Cardiac muscle cell (in vitro differentiated cells and primary cell): Measurements from ENCODE around the gene DNAAF3. TPM values are rescaled to one million over a fixed set of nuclear protein-coding genes. Genes with fewer than 3 reads are reported as not detected.
A peak's percentile ranks its signal among the peaks of the same experiment; 100 is the strongest.

Experiments used
- DNase-seq, 2 donors: peaks; one replicate each; pipeline versions ENCODE4 v3.0.0 to v3.0.0-alpha.2; 2010 to 2017; ENCODE audit warnings: low read depth in 1 of 2, low spot score in 1 of 2
- H3K27ac ChIP-seq: fragments of 200-600 bp; sonication (generic); 2 replicates; pipeline ENCODE4 v1.5.1; 2016
- H3K27me3 ChIP-seq: fragments of 200-600 bp; sonication (generic); 2 replicates; pipeline ENCODE4 v1.6.0; 2016; ENCODE audit warnings: control low read depth
- H3K36me3 ChIP-seq: fragments of 200-600 bp; sonication (generic); 2 replicates; pipeline ENCODE4 v1.5.1; 2016; ENCODE audit warnings: control low read depth
- H3K4me1 ChIP-seq: fragments of 200-600 bp; sonication (generic); 2 replicates; pipeline ENCODE4 v1.8.1; 2017; ENCODE audit warnings: low read depth, mild to moderate bottlenecking, mixed run types
- H3K4me3 ChIP-seq: fragments of 200-600 bp; sonication (generic); 2 replicates; pipeline ENCODE4 v1.5.1; 2016; ENCODE audit warnings: mild to moderate bottlenecking
- H3K9me3 ChIP-seq: fragments of 200-600 bp; sonication (generic); 2 replicates; pipeline ENCODE4 v1.5.1; 2017; ENCODE audit warnings: low read depth, mild to moderate bottlenecking, control low read depth
- CTCF ChIP-seq: IDR thresholded peaks from 2 replicates; pipeline ENCODE4 v1.5.1; 2012; ENCODE audit warnings: low read depth, mild to moderate bottlenecking, low read length
- polyA plus RNA-seq: library from polyadenylated mRNA; unstranded; fragments of >200 nt; fragmentation: Nextera tagmentation; extraction: Ambion mirVana; gene quantifications from 2 replicates; pipeline ENCODE4 v1.2.1, GENCODE V29; 2016
- total RNA-seq: library from RNA; depleted of rRNA; stranded (reverse); fragments of >200 nt; gene quantifications from 2 replicates; pipeline ENCODE4 v1.2.3, GENCODE V29; 2016

The DNAAF3 gene
- total and polyA plus RNA-seq, 2 experiments from 2014 or later = 3.5 to 14.3 TPM

GRCh38 chr19:55146078-55146704 lies 20.2 kb downstream of the DNAAF3 start:
- H3K36me3 ChIP-seq = no peaks in the 10 kb centered on the region
- H3K4me3 ChIP-seq = peak overlapping the region; percentile 12
- DNase-seq = peak in 1 of 2 donors; percentile 24
- H3K4me1 ChIP-seq = peaks cover 5% of the 10 kb centered on the region
- no peak overlapping the region for H3K27ac ChIP-seq
- H3K9me3 ChIP-seq = no peaks in the 10 kb centered on the region
- peaks cover 9% of the 10 kb centered on the region for H3K27me3 ChIP-seq
- peak; percentile 56 for TF ChIP-seq CTCF

- peaks cover 5% of the 10 kb centered on the region for H3K4me1 ChIP-seq
- no peaks in the 10 kb centered on the region for H3K36me3 ChIP-seq
- H3K27ac ChIP-seq = no peak overlapping the region
- H3K27me3 ChIP-seq = peaks cover 9% of the 10 kb centered on the region
- DNase-seq = no peak
- H3K9me3 ChIP-seq = no peaks in the 10 kb centered on the region
- no peak overlapping the region for H3K4me3 ChIP-seq
- TF ChIP-seq CTCF = no peak
Observed at GRCh38 chr19:55145232-55145631, 21.2 kb downstream of the DNAAF3 start.

DNA sequence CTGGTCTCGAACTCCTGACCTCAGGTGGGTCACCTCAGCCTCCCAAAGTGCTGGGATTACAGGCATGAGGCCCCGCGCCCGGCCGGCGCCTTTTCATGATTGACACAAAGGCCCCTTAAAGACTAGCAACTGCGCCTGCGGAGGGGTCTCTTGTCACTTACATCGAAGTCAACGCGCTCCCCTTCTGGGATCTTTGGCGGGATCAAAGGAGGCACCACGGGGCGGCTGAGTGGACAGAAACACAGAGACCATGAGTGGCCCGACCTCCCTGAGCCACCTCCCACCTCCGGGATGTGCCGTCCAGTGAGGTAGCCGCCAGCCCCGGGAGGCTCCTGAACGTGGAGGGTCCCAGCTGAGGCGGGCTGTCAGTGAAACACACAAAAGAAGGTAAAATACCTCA lies 24.7 kb downstream of the DNAAF3 start:
- Histone ChIP-seq H3K4me3 (no peak overlapping the region), H3K27ac (no peak overlapping the region), H3K9me3 (no peaks in the 10 kb centered on the region), H3K36me3 (no peaks in the 10 kb centered on the region), H3K4me1 (no peaks in the 10 kb centered on the region), H3K27me3 (peaks cover 7% of the 10 kb centered on the region)
- no peak for TF ChIP-seq CTCF
- no peak for DNase-seq

DNA sequence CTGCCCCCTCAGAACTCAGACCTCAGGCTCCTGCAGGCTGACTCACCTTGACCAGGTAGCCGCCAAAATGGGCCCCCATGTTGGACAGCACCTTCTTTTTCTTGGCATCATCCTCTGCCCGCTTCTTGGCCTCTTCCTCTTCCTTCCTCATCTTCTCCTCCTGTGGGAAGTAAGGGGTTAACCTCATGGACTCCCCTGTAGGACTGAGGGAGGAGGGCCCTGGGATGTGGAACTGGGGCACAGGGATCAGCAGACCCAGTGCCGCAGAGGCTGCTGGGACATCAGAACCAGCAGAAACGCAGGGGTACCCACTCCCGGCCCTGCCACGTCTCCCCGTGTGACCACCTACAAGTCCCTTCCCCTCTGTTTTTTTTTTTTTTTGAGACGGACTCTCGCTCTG lies 28.5 kb downstream of the DNAAF3 start:
- no peaks in the 10 kb centered on the region for H3K9me3 ChIP-seq
- no peak for DNase-seq
- H3K27me3 ChIP-seq = no peaks in the 10 kb centered on the region
- TF ChIP-seq CTCF = no peak
- no peak overlapping the region for H3K4me3 ChIP-seq
- H3K36me3 ChIP-seq = no peaks in the 10 kb centered on the region
- no peaks in the 10 kb centered on the region for H3K4me1 ChIP-seq
- H3K27ac ChIP-seq = no peak overlapping the region

DNA sequence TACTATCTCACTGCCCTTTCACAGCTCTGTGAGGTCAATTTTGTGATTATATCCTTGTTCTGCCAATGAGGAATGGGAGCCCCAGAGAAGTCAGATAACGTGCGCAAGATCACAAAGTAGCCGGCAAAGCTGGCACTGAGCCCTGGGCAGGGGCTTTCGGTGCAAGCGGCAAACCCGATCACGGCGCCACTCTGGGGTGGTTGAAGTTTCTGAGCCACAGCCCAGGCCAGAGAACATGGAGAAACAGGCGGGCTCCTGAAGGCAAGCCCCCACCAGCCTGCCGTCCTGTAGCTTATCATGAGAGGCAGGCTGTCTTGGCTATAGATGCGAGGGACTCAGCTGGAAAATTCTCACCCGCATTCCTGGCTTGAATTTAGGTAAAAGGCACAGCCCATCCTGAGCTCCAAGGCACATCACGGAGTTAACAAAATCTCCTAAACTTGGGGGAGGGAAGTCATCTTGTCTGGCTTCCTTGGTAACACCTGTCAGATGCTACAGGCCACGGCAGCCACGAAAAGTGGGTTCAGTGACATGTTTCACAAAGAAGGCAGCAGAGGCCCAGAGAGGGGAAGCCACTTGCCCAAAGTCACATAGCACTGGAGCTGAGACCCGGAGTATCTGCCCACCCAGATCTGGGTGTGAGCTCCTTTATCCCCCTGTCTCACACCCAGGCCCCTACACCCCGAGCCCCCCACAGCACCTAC lies 29.9 kb downstream of the DNAAF3 start:
- DNase-seq = no peak
- TF ChIP-seq CTCF = no peak
- Histone ChIP-seq H3K4me3 (no peak overlapping the region), H3K27ac (no peak overlapping the region), H3K4me1 (no peaks in the 10 kb centered on the region), H3K9me3 (no peaks in the 10 kb centered on the region), H3K36me3 (no peaks in the 10 kb centered on the region), H3K27me3 (no peaks in the 10 kb centered on the region)
